Measurements from ENCODE around the gene CCL1. TPM values are rescaled to one million over a fixed set of nuclear protein-coding genes. Genes with fewer than 3 reads are reported as not detected.

CCL1 gene
- total and polyA plus RNA-seq, 2 donors (not counting 1 experiment from before 2014, with no cell fraction given), result not detected

GRCh38 chr17:34313164-34313563 lies 49.9 kb downstream of the CCL1 start:
- H2AFZ ChIP-seq (ENCODE audit: insufficient read depth, low read depth, low read length, poor library complexity, severe bottlenecking), result no peak overlapping the region
- H3K4me2 ChIP-seq (replicated peaks; ENCODE audit: low read depth, low read length, poor library complexity, severe bottlenecking), result no peak overlapping the region
- ATAC-seq (ENCODE audit: low read depth) (no peak), DNase-seq (no peak)
- H3K4me3 ChIP-seq (ENCODE audit: control extremely low read depth in 1 of 5, extremely low read depth in 1 of 5, insufficient read depth in 1 of 5, low read depth in 2 of 5, low read length in 4 of 5), result no peak overlapping the region
- 100% methylated on average over 1 of the region's 4 CpGs for WGBS (ENCODE audit: insufficient coverage)
- Mint-ChIP-seq H3K27me3 (peaks cover 37% of the 10 kb centered on the region), H3K4me3 (no peak overlapping the region), H3K4me1 (no peaks in the 10 kb centered on the region), H3K27ac (no peak overlapping the region), H3K9me3 (ENCODE audit: insufficient read depth) (no peaks in the 10 kb centered on the region)
- peaks cover 0 to 5% (median 2%) of the 10 kb centered on the region in 4 experiments for H3K27me3 ChIP-seq (replicated peaks in 1 of 4; ENCODE audit: control extremely low read depth in 1 of 4, control insufficient read depth in 3 of 4, insufficient read depth in 4 of 4, low read length in 3 of 4)
- intact Hi-C loops (cut with micrococcal nuclease), result no loop called here
- H3K79me2 ChIP-seq (ENCODE audit: control insufficient read depth, insufficient read depth, low read length), result no peaks in the 10 kb centered on the region
- peaks cover 0 to 3% of the 10 kb centered on the region in 2 donors for H3K4me1 ChIP-seq (ENCODE audit: control insufficient read depth in 2 of 2, insufficient read depth in 2 of 2, low read length in 2 of 2)
- H4K20me1 ChIP-seq (ENCODE audit: control insufficient read depth, insufficient read depth, low read length, poor library complexity, severe bottlenecking), result no peaks in the 10 kb centered on the region
- no peaks in the 10 kb centered on the region for H3K9me3 ChIP-seq (ENCODE audit: control extremely low read depth in 1 of 3, control insufficient read depth in 2 of 3, insufficient read depth in 1 of 3, low read length in 2 of 3)
- TF ChIP-seq CTCF (IDR thresholded peaks at IDR 0.05) (no peak), EZH2 (IDR thresholded peaks at IDR 0.05; ENCODE audit: borderline replicate concordance, insufficient read depth, low read depth, low read length, poor library complexity, severe bottlenecking) (no peak)
- H3K27ac ChIP-seq (ENCODE audit: low read length in 2 of 2), result no peak overlapping the region
- H3K36me3 ChIP-seq (replicated peaks in 1 of 2; ENCODE audit: control extremely low read depth in 1 of 2, control insufficient read depth in 1 of 2, extremely low read depth in 1 of 2, insufficient read depth in 2 of 2, low read length in 1 of 2), result no peaks in the 10 kb centered on the region
- ChIA-PET CTCF (no interaction called here), POLR2A (no interaction called here)
- no peak overlapping the region for H3K9ac ChIP-seq (ENCODE audit: low read length)

- Histone ChIP-seq H3K9ac (ENCODE audit: low read length) (no peak overlapping the region), H4K20me1 (ENCODE audit: control insufficient read depth, insufficient read depth, low read length, poor library complexity, severe bottlenecking) (no peaks in the 10 kb centered on the region), H3K27ac (ENCODE audit: low read length in 2 of 2) (no peak overlapping the region), H3K4me2 (replicated peaks; ENCODE audit: low read depth, low read length, poor library complexity, severe bottlenecking) (no peak overlapping the region), H3K4me1 (ENCODE audit: control insufficient read depth in 2 of 2, insufficient read depth in 2 of 2, low read length in 2 of 2) (peaks cover 0 to 3% of the 10 kb centered on the region in 2 donors), H3K4me3 (ENCODE audit: control extremely low read depth in 1 of 5, extremely low read depth in 1 of 5, insufficient read depth in 1 of 5, low read depth in 2 of 5, low read length in 4 of 5) (no peak overlapping the region), H3K27me3 (replicated peaks in 1 of 4; ENCODE audit: control extremely low read depth in 1 of 4, control insufficient read depth in 3 of 4, insufficient read depth in 4 of 4, low read length in 3 of 4) (peaks cover 0 to 6% (median 4%) of the 10 kb centered on the region in 4 experiments), H3K36me3 (replicated peaks in 1 of 2; ENCODE audit: control extremely low read depth in 1 of 2, control insufficient read depth in 1 of 2, extremely low read depth in 1 of 2, insufficient read depth in 2 of 2, low read length in 1 of 2) (no peaks in the 10 kb centered on the region), H3K9me3 (ENCODE audit: control extremely low read depth in 1 of 3, control insufficient read depth in 2 of 3, insufficient read depth in 1 of 3, low read length in 2 of 3) (no peaks in the 10 kb centered on the region), H3K79me2 (ENCODE audit: control insufficient read depth, insufficient read depth, low read length) (no peaks in the 10 kb centered on the region), H2AFZ (ENCODE audit: insufficient read depth, low read depth, low read length, poor library complexity, severe bottlenecking) (no peak overlapping the region)
- intact Hi-C loops (cut with micrococcal nuclease), result no loop called here
- Mint-ChIP-seq H3K4me1 (no peaks in the 10 kb centered on the region), H3K27me3 (peaks cover 44% of the 10 kb centered on the region), H3K9me3 (ENCODE audit: insufficient read depth) (no peaks in the 10 kb centered on the region), H3K4me3 (no peak overlapping the region), H3K27ac (no peak overlapping the region)
- ATAC-seq (ENCODE audit: low read depth) (no peak), DNase-seq (no peak)
- 83% methylated on average over 3 of the region's 5 CpGs for WGBS (ENCODE audit: insufficient coverage)
- POLR2A ChIA-PET, result no interaction called here
- CTCF ChIA-PET, result no interaction called here
- TF ChIP-seq EZH2 (IDR thresholded peaks at IDR 0.05; ENCODE audit: borderline replicate concordance, insufficient read depth, low read depth, low read length, poor library complexity, severe bottlenecking), result no peak
- no peak for TF ChIP-seq CTCF (IDR thresholded peaks at IDR 0.05)
Observed at GRCh38 chr17:34312080-34312479, 51.0 kb downstream of the CCL1 start.

All from B cell (primary cell).